ENCODE measurements around the gene LNX1.
"Not testable (repeated sequence)": the region's sequence is repeated elsewhere in the genome, so short reads cannot be mapped to it uniquely, and the experiment has no call there.

LNX1 gene

GRCh38 chr4:53421791-53422190, 169.5 kb downstream of the LNX1 start:
- H3K4me3 ChIP-seq = no peak overlapping the region

DNA sequence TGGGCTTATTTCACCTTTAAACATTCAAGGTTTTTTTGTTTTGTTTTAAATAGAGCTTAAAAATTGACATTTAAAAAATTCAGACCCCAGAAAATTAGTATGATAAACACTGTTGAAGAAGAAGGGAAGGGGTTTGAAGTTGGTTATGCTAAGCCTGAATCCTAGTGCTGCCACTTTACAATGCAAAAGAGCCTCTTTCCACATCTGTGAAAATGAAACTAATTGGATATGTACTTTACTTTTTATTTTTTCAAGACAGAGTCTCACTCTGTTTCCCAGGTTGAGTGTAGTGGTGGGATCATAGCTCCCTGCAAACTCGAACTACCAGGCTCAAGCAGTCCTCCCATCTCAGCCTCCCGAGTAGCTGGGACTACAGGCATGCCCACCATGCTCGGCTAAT, 172.1 kb downstream of the LNX1 start:
- intact Hi-C loops (cut with DNase I; ENCODE audit: low total_unique reads) = no loop called here
- Histone ChIP-seq H3K4me1 (no peaks in the 10 kb centered on the region), H3K27ac (no peak overlapping the region), H3K4me3 (no peak overlapping the region), H3K9me3 (no peaks in the 10 kb centered on the region), H3K27me3 (no peaks in the 10 kb centered on the region), H3K36me3 (peaks cover 0 to 5% (median 0%) of the 10 kb centered on the region in 3 donors)
- TF ChIP-seq, protein P1, sequence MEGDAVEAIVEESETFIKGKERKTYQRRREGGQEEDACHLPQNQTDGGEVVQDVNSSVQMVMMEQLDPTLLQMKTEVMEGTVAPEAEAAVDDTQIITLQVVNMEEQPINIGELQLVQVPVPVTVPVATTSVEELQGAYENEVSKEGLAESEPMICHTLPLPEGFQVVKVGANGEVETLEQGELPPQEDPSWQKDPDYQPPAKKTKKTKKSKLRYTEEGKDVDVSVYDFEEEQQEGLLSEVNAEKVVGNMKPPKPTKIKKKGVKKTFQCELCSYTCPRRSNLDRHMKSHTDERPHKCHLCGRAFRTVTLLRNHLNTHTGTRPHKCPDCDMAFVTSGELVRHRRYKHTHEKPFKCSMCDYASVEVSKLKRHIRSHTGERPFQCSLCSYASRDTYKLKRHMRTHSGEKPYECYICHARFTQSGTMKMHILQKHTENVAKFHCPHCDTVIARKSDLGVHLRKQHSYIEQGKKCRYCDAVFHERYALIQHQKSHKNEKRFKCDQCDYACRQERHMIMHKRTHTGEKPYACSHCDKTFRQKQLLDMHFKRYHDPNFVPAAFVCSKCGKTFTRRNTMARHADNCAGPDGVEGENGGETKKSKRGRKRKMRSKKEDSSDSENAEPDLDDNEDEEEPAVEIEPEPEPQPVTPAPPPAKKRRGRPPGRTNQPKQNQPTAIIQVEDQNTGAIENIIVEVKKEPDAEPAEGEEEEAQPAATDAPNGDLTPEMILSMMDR (IDR thresholded peaks at IDR 0.05) = no peak
- no peak for DNase-seq

More at GRCh38 chr4:53421791-53422190, 169.5 kb downstream of the LNX1 start:
- Histone ChIP-seq H3K36me3 (peaks cover 0 to under 1% (median 0%) of the 10 kb centered on the region in 3 donors), H3K4me1 (no peaks in the 10 kb centered on the region), H3K27me3 (no peaks in the 10 kb centered on the region), H3K9me3 (no peaks in the 10 kb centered on the region), H3K27ac (no peak overlapping the region)
- intact Hi-C loops (cut with DNase I; ENCODE audit: low total_unique reads) = no loop called here
- DNase-seq = no peak
- TF ChIP-seq, protein P1 (IDR thresholded peaks at IDR 0.05) = no peak

- H3K27me3 ChIP-seq; H3K4me1 ChIP-seq; H3K4me3 ChIP-seq; intact Hi-C loops (cut with DNase I; ENCODE audit: low total_unique reads); H3K27ac ChIP-seq; H3K9me3 ChIP-seq; DNase-seq: not testable (repeated sequence)
- H3K36me3 ChIP-seq = peaks cover 5 to 14% (median 13%) of the 10 kb centered on the region in 3 donors
These were observed 181.8 kb downstream of the LNX1 start for GRCh38 chr4:53409479-53409878.

Data from tibial artery (tissue), 4 donors.